OCI-LY7 (cell line): ENCODE measurements around the gene SH3BP5L.

Experiments used
- CTCF ChIP-seq: fragments of 200-600 bp; sonication (generic); conservative IDR thresholded peaks from 2 replicates; pipeline ENCODE4 v1.5.1; 2014; ENCODE audit warnings: mild to moderate bottlenecking, antibody characterized with exemption, low read length, moderate library complexity, mixed read lengths
- EZH2phosphoT487 ChIP-seq: fragments of 200-600 bp; sonication (generic); IDR thresholded peaks from 2 replicates; pipeline ENCODE4 v1.6.1; 2018; ENCODE audit warnings: low read depth, borderline replicate concordance, mild to moderate bottlenecking, mixed run types, antibody characterized with exemption, low read length, moderate library complexity, mixed read lengths

- TF ChIP-seq CTCF (no peak), EZH2phosphoT487 (no peak)
These were observed 11.4 kb downstream of the SH3BP5L start for GRCh38 chr1:248814351-248814750.
